HG03097 (cell line): Measurements from ENCODE around the gene BNIPL.

Source experiments
- ATAC-seq: cut with Tn5 transposase; IDR thresholded peaks from one replicate; pipeline ENCODE4 v1.9.1; 2021; ENCODE audit not compliant: unreplicated experiment, low FRiP score

Gene BNIPL

DNA sequence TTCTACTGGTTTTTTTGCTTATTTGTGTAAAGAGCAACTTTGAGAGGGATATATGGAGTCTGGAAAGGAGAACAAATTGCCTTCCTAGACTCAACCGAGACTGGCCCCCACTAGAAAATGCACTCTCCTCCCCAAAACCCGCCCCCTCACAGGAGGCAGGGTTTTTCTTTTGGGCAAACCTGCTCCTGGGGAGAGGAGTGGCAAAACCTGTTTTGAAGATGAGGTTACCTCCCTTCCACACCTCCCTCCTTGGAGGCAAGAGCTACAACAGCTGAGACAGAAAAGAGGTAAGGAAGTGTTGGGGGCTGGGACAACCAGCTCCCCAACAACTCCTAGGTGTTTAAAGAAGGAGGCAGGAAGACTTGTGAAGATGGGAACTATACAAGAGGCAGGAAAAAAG is at the start of gene BNIPL:
Gene BNIPL (plus strand): TSS at position 231 of the 400 bp plus-strand sequence. CDS start 140 bp downstream, at position 371.
- ATAC-seq = no peak

DNA sequence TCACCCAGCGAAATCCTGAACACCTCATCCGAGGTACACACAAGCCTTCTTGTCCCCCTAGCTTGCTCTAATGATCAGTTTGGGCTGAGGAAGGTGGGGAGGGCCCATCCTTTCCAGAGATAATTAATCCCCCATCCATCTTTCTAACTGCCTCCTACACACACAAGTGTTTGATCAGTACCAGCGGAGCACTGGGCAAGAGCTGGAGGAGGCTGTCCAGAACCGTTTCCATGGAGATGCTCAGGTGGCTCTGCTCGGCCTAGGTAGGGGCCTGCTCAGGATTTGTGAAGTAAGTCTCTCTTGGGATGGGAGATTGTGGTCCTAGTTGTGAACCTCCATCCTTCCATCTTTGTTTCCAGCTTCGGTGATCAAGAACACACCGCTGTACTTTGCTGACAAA is 48.5 kb upstream of the BNIPL start:
- no peak for ATAC-seq

DNA sequence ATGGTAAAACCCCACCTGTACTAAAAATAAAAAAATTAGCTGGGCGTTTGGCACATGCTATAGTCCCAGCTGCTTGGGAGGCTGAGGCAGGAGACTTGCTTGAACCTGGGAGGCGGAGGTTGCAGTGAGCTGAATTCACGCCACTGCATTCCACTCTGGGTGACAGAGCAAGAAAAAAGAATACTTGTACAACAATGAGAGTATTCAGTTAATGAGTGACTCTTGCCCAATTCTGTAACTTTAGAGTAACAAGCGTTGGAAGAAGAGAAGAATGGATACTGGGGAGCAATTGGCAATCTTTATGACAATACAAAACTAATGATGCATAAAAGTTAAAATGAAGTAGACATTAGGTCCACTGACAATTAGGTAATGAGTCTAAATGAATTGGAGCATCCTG is 43.8 kb upstream of the BNIPL start:
- ATAC-seq = no peak

GRCh38 chr1:150994248-150994647 is 42.1 kb upstream of the BNIPL start:
- ATAC-seq = no peak

DNA sequence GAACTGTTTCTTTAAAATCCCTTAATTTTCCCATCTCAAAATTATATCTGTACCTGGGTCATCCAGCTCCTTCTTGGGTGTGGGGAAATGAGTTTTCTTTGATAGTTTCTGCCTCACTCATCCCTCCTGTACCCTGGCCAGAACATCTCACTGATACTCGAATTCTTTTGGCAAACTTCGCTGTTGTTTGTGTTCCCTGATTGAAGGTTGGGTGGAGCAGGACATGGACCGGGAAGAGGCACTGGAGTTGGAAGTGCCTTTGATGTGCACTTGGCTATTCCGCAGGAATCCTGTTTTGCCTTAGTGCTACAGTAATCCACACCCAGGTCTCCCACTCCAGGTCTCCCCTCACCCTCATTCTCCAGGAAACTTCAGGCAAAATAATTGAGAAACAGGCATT is 40.9 kb upstream of the BNIPL start:
- ATAC-seq = no peak

DNA sequence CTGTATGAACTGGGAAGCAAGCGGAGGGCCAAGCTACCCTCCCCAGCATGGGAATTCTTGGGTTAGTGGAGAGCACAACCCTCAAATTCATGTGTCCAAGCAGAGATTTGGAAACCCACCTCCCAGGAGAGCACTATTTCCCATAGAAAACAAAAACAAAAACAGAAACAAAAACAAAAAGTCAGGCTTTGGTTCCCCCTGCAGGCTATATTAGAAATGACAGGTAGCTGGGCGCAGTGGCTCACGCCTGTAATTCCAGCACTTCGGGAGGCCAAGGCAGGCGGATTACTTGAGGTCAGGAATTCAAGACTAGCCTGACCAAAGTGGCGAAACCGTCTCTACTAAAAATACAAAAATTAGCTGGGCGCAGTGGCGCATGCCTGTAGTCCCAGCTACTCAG is 40.5 kb upstream of the BNIPL start:
- no peak for ATAC-seq

- ATAC-seq = no peak
Measured at GRCh38 chr1:150997126-150997872, 39.1 kb upstream of the BNIPL start.

DNA sequence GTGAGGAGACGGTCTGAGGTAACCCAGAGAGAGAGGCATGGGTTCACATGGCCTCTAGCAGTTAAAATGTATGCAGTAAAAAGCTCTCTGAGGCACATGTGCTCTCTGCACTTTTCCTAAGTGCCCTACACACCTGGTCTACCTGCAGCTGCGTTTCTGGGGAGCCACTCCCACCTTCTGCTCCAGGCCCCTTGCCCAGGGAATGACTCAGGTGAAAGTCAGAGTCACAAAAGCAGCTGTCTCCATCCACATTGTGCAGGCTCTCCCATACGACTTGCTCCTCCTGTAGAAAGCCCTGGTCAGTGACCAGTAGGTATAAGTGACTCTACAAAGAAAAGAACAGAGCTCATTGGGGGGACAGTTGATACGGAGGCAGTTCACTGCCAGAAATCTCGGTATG is 38.4 kb upstream of the BNIPL start:
- ATAC-seq = no peak

DNA sequence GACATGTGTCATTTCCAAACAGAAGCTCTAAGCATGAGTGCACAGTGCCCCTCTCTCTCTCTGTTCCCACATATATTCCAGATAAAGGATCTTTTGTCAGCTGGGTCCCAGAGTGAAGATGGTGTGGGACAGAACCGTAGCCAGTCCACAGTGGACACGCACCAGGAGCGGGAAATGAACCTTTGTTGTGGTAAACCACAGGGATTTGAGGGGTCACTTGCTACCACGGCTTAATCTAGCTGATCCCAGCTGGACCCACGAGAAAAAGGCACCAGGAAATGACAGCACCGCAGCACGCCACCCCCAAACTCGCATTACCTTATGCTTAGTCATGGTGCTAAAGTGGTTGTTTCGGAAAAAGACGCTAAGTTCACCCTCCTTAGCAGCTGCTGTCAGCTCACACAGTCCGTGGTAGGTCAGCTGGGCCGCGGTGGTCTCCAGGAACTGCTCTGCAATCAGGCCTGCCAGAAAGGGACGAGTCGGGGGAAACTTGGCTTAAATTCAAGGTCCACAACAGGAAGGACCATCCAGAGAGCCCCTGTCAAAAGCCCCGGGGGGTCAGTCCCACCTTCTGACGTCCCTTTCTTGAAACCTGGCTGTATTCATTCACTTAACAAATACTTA is 37.2 kb upstream of the BNIPL start:
- ATAC-seq = no peak

DNA sequence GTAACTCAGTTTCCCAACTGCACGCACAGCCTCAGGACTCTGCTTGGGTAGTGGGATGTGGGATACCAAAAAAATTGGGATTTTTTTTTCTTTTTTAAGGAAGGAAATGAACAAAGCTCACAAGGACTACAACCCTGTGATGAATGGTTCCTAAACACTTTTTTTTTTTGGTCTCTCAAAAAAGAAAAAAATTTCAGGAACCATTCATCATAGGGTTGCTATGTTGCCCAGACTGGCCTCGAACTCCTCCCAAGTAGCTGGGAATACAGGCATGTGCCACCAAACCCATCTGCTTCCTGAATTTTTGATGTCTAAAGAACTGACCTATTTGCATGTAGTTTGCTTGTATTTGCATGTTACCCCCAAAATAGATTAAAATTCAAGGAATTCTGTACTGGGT is 36.5 kb upstream of the BNIPL start:
- ATAC-seq = no peak

- ATAC-seq = no peak
Measured at GRCh38 chr1:151000408-151000807, 36.0 kb upstream of the BNIPL start.

GRCh38 chr1:151001602-151002001 is 34.8 kb upstream of the BNIPL start:
- no peak for ATAC-seq

DNA sequence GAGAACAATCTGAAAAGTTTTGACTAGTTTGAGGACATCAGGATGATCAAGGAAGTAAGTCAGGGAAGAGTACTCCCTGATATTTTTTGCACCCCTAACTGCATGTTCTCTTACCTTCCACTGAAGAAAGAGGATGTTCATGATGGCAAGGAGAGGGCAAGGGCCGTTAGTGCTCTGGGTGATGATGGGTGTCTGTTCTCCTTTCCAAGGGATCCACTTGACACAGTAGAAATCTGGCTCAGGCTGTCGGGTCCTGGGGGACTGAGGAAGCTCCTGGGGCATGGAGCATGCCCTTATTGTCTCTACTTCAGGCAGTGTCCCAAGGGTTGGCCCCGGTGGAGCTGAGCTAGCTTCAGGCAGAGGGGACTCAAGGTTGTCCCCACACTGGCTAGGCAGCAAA is 34.3 kb upstream of the BNIPL start:
- no peak for ATAC-seq

DNA sequence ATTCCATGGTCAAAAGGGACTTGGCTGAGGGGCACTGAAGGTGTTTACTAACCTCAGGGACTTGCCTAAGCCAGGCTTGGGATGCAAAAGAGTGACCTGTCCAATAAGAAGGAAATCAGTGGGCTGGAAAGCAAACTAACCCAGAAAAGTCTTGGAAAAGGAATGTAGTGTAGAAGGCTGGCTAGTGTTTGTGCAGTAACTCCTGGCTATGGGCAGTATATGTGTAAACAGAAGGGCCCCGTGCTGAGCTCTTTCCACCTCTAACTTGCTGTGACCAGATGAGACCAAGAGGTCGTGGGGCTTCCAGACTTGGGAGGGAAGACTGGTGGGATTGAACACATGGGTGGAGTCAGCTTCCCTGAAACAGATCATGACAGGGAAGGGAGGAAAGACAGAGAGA is 33.8 kb upstream of the BNIPL start:
- ATAC-seq = no peak

DNA sequence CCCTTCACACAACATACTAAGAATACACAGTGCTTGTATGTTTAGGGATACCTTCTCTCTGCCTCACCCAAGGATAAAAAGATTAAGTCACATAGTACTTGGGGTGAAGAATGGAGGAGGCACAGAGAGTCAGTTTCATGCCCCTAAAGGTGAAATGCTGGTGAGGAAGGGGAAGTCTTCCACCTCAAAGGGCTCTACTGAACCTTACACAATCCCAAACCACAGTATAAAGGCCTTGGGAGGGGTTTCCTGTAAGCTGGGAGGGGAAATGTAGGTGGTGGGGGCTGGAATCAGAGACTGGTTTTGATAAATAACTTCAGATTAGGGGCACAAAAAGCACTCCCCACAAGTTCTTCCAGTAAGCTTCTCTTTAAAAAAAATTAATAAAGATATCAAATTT is 33.2 kb upstream of the BNIPL start:
- ATAC-seq = no peak

DNA sequence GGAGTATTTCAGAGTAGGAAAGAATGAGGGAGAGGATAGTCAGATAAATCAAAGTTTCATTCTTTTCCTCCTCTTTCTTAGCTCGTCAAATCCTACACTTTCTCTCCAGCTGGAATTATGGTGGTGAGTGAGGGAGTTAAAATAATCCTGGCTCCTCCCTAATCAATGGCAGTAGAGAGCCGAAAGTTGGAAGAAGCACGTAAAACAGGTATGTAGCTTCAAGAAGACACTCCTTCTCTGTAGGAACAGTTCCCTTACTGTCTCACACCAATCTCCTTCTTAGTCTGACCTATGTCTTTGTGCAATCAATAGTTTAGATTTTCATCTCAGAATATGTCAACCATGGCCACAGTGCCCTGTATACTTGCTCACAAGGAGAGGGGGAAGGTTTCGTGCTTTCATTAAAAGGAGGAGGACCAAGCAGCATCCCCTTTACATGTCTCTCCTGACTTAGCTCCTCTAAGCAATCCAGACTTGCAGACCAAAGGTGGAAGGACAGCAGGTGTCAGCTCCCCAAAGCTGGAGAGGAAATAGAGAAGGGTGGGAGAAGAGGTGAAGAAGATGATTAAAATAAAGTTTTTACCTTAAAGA is 30.6 kb upstream of the BNIPL start:
- ATAC-seq = no peak

DNA sequence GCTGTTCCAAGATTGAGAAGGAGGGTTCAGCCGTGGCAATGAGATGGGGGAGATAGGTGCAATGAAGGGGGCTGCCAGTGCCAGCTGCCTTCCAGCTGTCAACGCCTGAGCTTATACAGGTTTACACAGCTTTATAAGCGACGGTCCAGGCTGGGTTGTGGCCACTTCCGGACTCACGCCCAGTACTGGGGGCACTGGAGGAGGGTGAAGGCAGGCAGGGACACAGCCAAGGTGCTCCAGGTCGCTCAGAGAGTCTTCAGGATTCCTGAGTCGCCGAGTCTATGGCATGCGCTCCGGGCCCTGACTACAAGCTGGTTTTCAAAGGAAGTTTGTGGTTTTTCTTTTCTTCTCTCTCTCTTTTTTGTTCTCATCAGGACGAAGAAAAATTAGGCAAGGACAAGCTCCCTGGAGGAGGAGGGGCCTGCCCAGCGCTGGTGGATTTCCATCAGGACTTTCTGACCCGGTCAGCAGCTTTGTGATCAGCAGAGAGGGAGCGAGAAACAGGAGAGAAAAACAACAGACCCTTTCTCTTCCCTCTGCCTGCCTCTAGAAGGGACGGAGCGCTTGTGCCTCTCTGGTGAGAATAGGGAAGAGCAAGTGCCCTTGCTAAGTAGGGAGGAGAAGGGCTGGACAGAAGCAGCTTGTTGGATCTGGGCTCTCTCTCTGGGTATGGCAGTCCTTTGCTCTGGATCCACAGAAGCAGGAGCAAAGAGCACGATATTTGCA is 29.9 kb upstream of the BNIPL start, which contains the start of gene MINDY1:
Gene MINDY1 (minus strand): TSS at position 576 of the 726 bp plus-strand sequence. CDS start 4,285 bp downstream, outside the sequence.
- no peak for ATAC-seq

DNA sequence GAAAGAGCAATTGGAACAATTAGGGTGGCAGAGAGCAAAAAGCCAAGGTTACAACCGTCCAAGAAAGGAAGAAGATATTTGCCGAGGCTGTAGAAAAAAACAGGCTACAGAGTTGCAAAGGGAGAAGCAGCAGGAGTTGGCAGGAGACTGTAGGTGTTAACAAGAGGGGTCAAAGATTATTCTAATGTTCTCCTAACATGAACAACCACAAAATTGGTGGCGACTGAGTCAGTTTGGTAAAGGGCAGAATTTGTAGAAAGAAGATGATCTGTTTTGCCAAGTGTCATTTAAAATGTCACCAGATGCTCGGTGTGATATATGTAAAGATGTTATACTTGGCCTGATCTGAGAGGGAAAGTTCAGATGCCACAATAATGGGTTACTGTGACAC is 28.5 kb upstream of the BNIPL start:
- ATAC-seq = no peak

GRCh38 chr1:151008244-151009205 is 27.9 kb upstream of the BNIPL start, which contains the start of gene PRUNE1:
Gene PRUNE1 (plus strand): TSS chr1:151008449. CDS start chr1:151008633, 184 bp downstream.
- ATAC-seq = peak; percentile 75

GRCh38 chr1:151009206-151009587 is 27.2 kb upstream of the BNIPL start:
- no peak for ATAC-seq
